IPS-15b (cell line): Measurements from ENCODE around the gene FAF1.

Source experiments
- H3K27me3 ChIP-seq: one replicate; pipeline ENCODE4 v1.6.1; 2013; ENCODE audit warnings: low read length; ENCODE audit not compliant: control insufficient read depth, insufficient read depth
- H3K36me3 ChIP-seq: one replicate; pipeline ENCODE4 v1.6.1; 2013; ENCODE audit warnings: low read length; ENCODE audit not compliant: control insufficient read depth, insufficient read depth
- H3K4me1 ChIP-seq: one replicate; pipeline ENCODE4 v1.6.1; 2013; ENCODE audit warnings: mild to moderate bottlenecking, low read length; ENCODE audit not compliant: control insufficient read depth, insufficient read depth
- H3K4me3 ChIP-seq: one replicate; pipeline ENCODE4 v1.5.1; 2013; ENCODE audit warnings: low read depth, low read length
- H3K9ac ChIP-seq: one replicate; pipeline ENCODE4 v1.6.1; 2013; ENCODE audit warnings: low read depth, mild to moderate bottlenecking, low read length
- H3K9me3 ChIP-seq: one replicate; pipeline ENCODE4 v1.6.1; 2013; ENCODE audit warnings: mild to moderate bottlenecking, low read length; ENCODE audit not compliant: control insufficient read depth, insufficient read depth

The FAF1 gene

GRCh38 chr1:50989694-50990093 lies 29.6 kb upstream of the FAF1 start:
- Histone ChIP-seq H3K36me3 (no peaks in the 10 kb centered on the region), H3K4me3 (no peak overlapping the region), H3K9ac (no peak overlapping the region), H3K9me3 (no peaks in the 10 kb centered on the region), H3K27me3 (peaks cover 4% of the 10 kb centered on the region), H3K4me1 (no peaks in the 10 kb centered on the region)

GRCh38 chr1:50986653-50987052 lies 26.6 kb upstream of the FAF1 start:
- H3K27me3 ChIP-seq = peaks cover 24% of the 10 kb centered on the region
- no peaks in the 10 kb centered on the region for H3K9me3 ChIP-seq
- no peaks in the 10 kb centered on the region for H3K36me3 ChIP-seq
- no peaks in the 10 kb centered on the region for H3K4me1 ChIP-seq
- no peak overlapping the region for H3K9ac ChIP-seq
- no peak overlapping the region for H3K4me3 ChIP-seq

GRCh38 chr1:50985094-50985493 lies 25.0 kb upstream of the FAF1 start:
- H3K4me3 ChIP-seq = no peak overlapping the region
- H3K9ac ChIP-seq = no peak overlapping the region
- H3K27me3 ChIP-seq = peaks cover 40% of the 10 kb centered on the region

GRCh38 chr1:50983219-50983802 lies 23.2 kb upstream of the FAF1 start:
- Histone ChIP-seq H3K4me1 (peaks cover 2% of the 10 kb centered on the region), H3K36me3 (no peaks in the 10 kb centered on the region), H3K9ac (no peak overlapping the region), H3K27me3 (peaks cover 57% of the 10 kb centered on the region), H3K4me3 (no peak overlapping the region), H3K9me3 (no peaks in the 10 kb centered on the region)

More at GRCh38 chr1:50985094-50985493, 25.0 kb upstream of the FAF1 start:
- no peaks in the 10 kb centered on the region for H3K4me1 ChIP-seq
- H3K9me3 ChIP-seq = no peaks in the 10 kb centered on the region
- no peaks in the 10 kb centered on the region for H3K36me3 ChIP-seq

GRCh38 chr1:50982611-50983010 lies 22.5 kb upstream of the FAF1 start:
- H3K27me3 ChIP-seq = peaks cover 59% of the 10 kb centered on the region
- no peak overlapping the region for H3K9ac ChIP-seq
- no peak overlapping the region for H3K4me3 ChIP-seq
- H3K4me1 ChIP-seq = peaks cover 2% of the 10 kb centered on the region
- H3K36me3 ChIP-seq = no peaks in the 10 kb centered on the region
- H3K9me3 ChIP-seq = no peaks in the 10 kb centered on the region

- H3K4me1 ChIP-seq = peaks cover 4% of the 10 kb centered on the region
- peaks cover 66% of the 10 kb centered on the region for H3K27me3 ChIP-seq
- no peaks in the 10 kb centered on the region for H3K9me3 ChIP-seq
- H3K36me3 ChIP-seq = no peaks in the 10 kb centered on the region
- no peak overlapping the region for H3K4me3 ChIP-seq
- H3K9ac ChIP-seq = no peak overlapping the region
Observed at GRCh38 chr1:50981741-50982140, 21.7 kb upstream of the FAF1 start.

- peaks cover 79% of the 10 kb centered on the region for H3K27me3 ChIP-seq
- no peak overlapping the region for H3K9ac ChIP-seq
- H3K4me3 ChIP-seq = no peak overlapping the region
- no peaks in the 10 kb centered on the region for H3K9me3 ChIP-seq
- H3K4me1 ChIP-seq = peaks cover 13% of the 10 kb centered on the region
- H3K36me3 ChIP-seq = no peaks in the 10 kb centered on the region
Observed at GRCh38 chr1:50980505-50980904, 20.4 kb upstream of the FAF1 start.

- Histone ChIP-seq H3K9me3 (no peaks in the 10 kb centered on the region), H3K27me3 (peaks cover 80% of the 10 kb centered on the region), H3K4me1 (peaks cover 13% of the 10 kb centered on the region), H3K9ac (no peak overlapping the region), H3K4me3 (no peak overlapping the region), H3K36me3 (no peaks in the 10 kb centered on the region)
Observed at GRCh38 chr1:50979937-50980336, 19.9 kb upstream of the FAF1 start.

GRCh38 chr1:50978852-50979781 lies 19.1 kb upstream of the FAF1 start:
- no peaks in the 10 kb centered on the region for H3K36me3 ChIP-seq
- H3K9me3 ChIP-seq = no peaks in the 10 kb centered on the region
- peaks cover 89% of the 10 kb centered on the region for H3K27me3 ChIP-seq
- no peak overlapping the region for H3K9ac ChIP-seq
- H3K4me3 ChIP-seq = peak overlapping the region; percentile 14
- H3K4me1 ChIP-seq = peaks cover 13% of the 10 kb centered on the region

- Histone ChIP-seq H3K9ac (no peak overlapping the region), H3K4me3 (peak overlapping the region; percentile 50), H3K9me3 (no peaks in the 10 kb centered on the region), H3K27me3 (peaks cover 93% of the 10 kb centered on the region), H3K36me3 (no peaks in the 10 kb centered on the region), H3K4me1 (peaks cover 13% of the 10 kb centered on the region)
Observed at GRCh38 chr1:50978144-50978851, 18.2 kb upstream of the FAF1 start.

- Histone ChIP-seq H3K9ac (no peak overlapping the region), H3K4me1 (peaks cover 13% of the 10 kb centered on the region), H3K9me3 (no peaks in the 10 kb centered on the region), H3K27me3 (peaks cover 93% of the 10 kb centered on the region), H3K36me3 (no peaks in the 10 kb centered on the region), H3K4me3 (peak overlapping the region; percentile 50)
Observed at GRCh38 chr1:50977575-50978143, 17.6 kb upstream of the FAF1 start.
